HG03460 (cell line): ENCODE measurements around the gene ABHD2.

Experiments
- ATAC-seq: cut with Tn5 transposase; IDR thresholded peaks from one replicate; pipeline ENCODE4 v1.9.1; 2021; ENCODE audit not compliant: unreplicated experiment

ABHD2 gene

DNA sequence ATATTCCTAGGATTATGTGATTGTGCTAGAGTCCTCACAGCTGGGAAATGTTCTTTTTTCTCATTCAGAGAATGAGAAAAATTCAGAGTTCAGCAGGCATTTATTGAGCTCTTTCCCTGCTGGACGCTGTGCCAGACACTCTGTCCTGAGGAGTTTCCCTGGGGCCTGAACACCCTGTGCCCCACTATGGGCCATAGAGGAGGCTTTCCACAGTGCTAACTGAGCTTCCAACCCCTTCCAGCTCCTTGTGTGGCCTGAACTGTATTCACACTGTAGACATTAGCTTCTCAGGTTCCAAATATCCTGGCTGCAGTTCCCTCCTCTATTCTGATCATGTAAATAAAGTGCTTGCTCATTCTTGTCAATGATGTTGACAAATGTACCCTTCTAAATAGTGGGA, 10.0 kb downstream of the ABHD2 start:
- no peak for ATAC-seq

DNA sequence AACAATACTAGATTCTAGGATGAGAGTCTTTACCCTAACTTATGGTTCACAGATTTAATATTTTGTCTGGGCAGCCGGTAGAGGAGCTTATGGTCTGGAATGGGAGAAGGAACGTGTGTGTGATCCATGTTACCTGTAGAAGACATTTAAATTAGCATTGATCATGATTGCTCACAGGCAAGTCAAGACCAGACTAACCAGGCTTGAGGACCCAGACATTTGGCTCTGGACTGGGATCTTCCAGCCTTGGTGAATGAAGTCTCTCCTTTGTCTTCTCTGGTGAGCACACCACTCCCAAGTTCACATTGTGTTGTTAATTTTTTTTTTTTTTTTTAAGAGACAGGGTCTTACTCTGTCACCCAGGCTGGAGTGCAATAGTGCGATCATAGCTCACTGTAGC, 11.7 kb downstream of the ABHD2 start:
- ATAC-seq: no peak

DNA sequence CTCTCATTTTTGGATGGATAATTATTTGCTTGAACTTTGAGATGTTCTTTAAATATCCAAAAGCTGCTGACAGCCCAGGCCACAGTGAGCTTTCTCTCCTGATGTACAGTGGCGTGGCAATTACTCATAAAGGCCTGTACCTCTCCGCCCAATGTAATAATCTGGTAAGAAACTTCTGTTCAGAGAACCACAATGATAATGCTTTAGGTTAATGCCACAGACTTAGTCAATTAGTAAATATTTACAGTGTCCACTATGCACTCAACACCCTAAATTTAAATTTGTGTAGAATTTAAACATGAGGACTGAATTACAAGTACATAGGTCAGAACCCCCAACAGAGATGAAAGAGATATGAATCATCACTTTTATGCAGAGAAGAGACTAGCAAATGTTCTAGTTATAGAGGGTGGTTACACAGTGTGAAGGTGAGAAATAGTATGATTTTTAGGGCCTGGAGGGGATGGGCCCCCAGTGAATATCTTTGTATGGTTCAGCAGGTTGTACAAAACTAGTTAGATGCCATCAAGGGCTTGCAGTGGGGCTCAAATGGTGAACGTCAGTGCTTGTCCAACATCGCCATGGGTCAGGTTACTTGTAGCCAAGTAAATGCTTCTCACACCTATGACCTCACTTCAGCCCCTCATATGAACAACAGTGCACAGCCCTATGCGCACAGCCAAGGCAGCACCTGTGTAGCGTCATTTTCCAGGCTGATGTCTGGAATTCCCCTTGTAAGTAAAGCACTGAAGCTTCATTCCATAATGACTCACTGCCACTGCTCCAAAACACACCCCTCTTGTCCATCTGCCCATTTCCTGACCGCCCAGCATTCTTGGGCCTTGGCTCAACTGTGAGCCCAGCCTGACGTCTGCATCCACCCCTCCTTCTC, 13.3 kb downstream of the ABHD2 start:
- ATAC-seq: no peak

DNA sequence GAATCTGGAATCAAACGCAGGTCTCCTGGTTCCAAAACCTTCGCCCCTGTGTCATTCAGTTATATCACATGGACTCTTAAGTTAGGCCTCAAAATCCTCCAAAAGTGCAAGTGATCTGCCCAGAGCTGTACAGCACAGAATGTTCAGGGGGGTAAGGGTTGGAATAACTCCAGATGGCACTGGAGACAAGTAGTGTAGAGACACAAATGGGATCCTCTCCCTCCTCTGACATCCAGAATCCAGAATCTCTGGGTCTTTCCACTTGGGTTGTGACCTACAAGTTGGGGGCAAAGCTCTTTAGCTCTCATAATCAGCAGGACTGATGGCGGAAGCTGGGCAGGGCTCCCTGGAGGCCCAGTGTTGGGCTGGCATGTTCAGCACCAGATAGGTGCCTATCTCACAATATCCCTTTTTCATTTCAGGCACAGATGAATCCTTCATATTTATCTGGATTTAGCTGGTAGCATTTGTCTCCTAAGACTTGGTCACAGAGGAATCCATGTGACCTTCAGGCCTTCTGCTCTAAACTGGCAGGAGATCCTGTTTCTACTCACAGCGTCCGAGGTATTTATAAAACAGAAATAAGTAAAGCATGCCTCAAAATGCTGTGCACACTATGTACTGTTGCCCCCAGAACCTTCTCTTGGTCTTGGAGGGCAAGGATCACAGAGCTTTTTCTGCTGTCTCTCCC, 15.4 kb downstream of the ABHD2 start:
- ATAC-seq: no peak

DNA sequence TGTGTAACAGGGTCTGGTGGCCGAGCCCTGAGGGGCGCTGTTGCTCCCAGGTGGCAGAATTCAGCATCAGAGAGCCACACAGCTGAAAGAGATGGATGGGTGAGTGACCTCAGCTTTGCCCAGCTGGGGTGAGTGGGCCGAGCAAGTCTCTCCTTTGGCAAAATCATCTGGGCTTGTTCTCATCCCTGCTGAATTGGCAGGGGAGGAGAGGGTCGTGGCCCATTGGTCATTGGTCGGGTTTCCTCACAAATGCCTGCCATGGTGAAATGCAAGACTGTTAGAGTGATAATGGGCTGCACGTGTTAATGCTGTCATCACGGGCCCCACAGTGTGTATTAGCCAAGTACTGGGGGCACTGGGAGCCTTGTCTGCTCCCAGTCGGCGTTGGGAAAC, 15.9 kb downstream of the ABHD2 start:
- ATAC-seq: no peak

DNA sequence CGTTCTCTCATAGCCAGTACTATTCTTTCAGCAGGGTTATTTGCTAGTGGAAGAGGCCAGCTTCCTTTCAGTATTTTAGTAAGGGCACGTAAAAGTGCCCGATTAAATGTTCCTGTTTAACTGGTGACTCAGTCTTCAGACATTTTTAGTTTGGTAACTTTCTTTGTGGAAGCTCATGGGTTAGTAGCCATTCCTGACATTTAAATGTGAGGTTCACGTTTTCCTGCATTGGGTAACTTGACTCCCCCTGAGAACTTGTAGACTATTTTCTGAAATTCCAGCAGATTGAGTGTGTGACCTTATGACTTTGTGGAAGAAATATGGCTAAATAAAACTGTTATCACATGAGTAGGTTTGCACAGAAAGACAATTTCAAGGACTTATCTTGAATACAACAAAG, 16.9 kb downstream of the ABHD2 start:
- no peak for ATAC-seq

DNA sequence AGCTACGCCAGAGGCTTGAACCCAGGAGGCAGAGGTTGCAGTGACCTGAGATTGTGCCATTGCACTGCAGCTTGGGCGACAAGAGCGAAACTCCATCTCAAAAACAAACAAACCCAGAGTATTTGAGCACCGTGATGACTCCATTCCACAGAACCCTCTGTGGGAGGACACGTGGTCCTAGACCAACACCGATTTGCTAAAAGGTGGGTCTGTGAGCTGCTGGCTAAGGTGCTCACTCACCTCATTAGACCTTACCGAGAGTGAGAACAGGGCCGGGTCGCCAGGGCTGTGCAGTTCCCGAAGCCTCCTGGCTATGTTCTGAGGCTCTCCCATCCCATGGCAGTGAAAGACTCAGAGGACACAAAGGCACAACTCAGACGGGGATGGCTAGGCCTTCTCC, 17.9 kb downstream of the ABHD2 start:
- ATAC-seq: no peak

DNA sequence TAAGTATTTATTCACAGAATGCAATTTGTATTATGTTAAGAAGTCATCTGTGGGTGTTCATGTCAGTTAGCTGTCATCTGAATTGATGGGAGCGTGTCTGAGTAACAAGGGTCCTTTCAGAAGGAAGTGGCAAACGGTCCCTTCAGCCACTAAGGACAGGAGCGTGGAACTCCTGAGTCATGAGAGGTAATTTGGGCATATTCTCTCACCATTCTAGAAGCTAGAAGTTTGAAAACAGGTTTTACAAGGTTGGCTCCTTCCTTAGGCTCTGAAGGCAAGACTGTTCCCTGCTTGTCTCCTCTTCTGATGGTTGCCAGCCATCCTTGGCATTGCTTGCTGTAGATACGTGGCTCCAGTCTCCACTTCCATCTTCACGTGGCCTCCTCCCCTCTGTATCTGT, 19.7 kb downstream of the ABHD2 start:
- ATAC-seq: no peak

DNA sequence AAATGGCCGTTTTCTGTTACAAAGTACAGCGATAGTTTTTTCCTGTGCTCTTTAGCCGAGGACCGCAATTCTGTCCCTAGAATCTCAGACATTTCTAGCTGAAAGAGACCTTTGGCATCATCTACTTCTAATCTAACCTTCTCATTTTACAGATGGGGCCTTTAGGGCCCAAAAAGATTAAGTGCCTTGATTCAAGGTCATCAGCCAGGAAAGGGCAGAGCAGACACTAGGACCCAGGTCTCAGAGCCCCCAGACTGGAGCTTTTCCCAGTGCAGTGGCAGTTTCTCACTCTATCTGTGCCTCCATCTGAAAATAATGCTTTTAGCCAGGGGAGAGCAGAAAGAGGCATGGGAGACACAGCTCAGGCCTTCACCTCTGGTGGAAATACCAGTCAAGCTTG, 20.6 kb downstream of the ABHD2 start:
- ATAC-seq: no peak

DNA sequence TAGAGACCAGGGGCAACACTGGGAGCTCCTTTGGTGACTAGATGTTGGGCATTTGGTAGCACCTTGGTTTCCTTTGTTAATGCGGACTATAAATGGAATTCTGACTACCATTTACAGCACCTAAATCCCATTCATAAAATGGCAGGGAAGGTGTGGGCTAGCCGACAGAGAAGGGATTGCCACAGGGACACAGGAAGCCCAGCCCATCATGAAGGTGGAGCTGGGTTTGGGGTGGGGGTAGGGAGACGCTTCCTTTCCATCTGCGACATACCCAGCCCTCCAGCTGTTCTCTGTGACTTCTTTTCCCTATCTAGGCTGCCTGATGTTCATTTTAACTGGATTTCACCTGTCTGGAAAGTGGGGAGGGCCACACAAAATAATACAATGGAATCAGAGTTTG, 21.0 kb downstream of the ABHD2 start:
- no peak for ATAC-seq

DNA sequence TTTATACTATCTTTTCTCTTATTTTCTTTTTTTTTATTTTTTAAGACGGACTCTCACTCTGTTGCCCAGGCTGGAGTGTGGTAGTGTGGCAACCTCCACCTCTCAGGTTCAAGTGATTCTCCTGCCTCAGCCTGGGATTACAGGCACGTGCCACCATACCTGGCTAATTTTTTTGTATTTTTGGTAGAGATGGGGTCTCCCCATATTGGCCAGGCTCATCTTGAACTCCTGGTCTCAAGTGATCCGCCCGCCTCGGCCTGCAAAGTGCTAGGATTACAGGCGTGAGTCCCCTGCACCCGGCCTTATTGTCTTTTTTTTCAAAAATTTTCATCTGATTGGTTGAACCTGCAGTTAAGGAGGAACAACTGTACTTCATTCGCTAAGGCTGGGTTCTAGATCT, 21.8 kb downstream of the ABHD2 start:
- no peak for ATAC-seq

DNA sequence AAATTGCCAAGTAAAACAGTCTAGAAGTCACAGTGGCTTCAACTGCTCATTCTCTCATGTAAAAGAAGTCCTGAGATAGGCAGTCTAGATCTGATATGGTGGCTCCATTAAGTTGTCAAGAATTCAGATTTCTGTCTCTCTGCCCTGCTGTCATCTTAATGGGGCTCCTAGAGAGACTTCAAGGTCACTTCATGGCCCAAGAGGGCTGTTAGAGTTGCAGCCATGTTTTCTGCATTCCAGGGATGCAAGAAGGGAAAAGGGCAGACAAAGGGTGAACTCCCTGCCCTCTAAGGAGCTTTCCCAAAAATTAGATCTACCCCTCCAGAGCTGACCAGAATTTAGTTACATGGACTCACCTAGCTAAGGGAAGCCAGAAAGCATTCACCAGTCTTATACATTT, 23.1 kb downstream of the ABHD2 start:
- no peak for ATAC-seq

DNA sequence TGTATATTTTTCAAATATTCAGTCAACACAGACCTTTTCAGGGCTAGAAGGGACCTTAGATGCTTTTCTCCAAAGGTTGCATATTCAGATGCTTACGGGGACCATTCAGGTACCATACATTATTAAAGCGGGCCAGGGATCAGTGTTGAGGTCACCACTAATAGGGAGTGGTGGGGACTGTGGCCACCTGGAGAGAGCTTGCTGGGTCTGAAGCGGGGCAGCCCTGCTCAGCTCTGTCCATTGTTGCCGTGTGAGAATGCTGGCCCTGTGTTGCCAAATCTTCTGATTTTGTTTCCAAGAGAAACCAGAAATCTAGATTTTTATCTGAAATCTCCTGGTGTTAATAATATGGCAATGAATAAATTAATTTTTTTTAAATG, 23.7 kb downstream of the ABHD2 start:
- ATAC-seq: no peak

DNA sequence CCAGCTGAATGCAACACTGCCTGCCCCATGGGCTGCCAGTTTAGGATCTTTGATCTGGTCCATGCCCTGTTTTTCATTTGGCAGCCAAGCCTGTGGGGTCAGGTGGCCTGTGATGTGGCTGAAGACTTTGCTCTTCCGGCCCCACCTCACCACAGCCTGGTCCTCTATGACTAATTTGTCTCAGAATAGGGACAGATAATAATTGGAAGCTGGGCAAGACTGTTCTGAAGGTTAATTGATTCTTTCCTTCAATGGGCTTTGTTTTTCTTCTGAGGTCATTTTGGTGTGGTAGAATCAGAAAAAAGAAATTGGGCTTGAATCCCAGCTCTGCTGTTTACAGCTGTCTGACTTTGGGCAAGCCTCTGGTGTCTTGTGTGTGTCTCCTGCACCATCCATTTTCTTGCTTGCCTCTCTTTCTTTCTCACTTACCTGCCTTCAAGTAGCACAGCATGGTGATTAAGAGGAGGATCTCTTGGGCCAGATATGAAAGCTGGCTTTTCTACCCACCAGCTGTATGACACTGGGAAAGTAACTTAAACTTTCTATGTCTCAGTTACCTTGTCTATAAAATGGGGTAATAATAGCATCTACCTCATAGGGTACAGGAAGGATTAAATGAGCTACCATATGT, 24.2 kb downstream of the ABHD2 start:
- peak; percentile 85 for ATAC-seq

DNA sequence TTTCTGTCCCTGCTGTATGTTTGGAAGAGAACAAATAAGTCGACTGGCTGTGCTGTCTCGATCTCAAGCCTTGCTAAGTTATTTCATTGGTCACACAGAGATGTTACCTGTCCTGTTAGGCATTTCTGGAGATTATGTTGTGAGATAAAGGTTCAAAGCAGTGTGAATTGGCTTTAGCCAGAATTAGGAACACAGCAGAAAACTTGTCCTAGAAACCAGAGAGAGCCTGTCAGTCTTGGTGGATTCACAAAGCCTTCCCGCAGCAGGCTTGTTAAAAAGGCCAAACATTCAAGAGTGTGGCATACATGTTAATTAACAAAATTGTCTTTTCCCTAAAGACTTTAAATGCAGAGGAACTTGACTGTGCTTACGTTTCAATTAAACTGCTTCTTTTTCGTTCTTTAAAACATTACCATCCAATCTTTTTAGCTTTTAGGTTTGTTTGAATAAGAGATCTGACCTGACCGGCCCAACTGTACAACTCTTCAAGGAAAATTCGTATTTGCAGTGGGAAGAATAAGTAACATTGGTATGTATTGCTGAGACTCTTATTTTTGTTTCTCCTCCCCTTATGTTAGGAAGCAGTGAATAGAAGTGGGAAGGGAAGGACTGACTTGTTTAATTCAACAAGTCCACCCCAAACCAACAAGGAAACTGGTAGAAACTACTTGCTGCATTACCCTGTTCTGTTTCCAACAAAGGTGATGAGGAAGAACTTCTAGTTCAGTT, 25.2 kb downstream of the ABHD2 start:
- no peak for ATAC-seq

DNA sequence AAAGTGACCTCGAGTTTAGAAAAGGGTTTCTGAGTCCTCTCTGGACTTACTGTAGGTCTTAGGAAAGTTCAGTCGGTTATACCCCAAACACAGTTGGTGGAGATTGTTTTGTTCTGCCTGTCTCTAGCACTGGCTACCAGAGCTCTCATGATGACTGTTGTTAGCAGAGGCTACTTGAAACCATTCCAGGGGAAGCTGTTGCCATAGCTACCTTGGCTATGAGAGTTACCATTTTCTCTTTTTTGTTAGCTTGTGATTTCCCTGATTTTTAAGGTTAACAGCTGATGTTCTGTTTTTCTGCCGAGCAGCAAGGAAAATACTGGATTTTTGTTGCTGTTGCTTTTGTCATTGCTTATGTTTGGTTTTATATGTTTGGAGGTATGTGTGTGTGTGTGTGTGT, 26.7 kb downstream of the ABHD2 start:
- ATAC-seq: no peak

DNA sequence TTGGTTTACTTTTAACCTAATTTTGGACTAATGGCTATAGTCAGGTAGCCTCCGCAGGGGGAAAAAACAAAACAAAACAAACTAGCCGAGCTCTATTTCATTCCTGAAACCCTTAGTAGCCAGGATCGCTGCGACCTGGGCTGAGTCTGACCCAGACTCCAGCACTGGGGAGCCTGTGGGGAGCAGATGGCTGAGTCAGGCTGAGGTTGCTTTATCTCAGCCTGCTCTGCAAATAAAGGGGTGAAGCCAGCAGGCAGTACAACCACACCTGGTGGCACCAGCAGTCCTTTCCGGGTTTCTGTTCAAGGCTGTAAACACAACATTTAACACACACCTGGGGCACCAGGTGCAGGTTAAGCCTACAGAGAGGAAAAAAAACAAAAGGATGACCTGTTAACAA, 27.3 kb downstream of the ABHD2 start:
- no peak for ATAC-seq

DNA sequence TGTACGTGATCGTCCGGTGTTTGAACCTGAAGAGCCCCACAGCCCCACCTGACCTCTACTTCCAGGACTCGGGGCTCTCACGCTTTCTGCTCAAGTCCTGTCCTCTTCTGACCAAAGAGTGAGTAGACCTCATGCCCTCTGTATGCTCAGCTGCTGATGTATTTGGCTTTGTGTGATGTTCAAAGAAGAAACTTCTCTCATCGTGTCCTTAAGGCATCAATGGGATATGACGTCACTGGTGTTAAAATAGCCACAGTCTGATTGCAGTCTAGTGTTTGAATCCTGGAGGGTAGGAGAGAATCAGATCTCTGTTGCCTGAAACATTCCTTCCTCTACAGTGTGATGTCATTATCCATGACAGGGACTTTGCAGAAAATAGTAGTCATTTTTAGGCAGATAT, 28.1 kb downstream of the ABHD2 start:
- ATAC-seq: no peak

DNA sequence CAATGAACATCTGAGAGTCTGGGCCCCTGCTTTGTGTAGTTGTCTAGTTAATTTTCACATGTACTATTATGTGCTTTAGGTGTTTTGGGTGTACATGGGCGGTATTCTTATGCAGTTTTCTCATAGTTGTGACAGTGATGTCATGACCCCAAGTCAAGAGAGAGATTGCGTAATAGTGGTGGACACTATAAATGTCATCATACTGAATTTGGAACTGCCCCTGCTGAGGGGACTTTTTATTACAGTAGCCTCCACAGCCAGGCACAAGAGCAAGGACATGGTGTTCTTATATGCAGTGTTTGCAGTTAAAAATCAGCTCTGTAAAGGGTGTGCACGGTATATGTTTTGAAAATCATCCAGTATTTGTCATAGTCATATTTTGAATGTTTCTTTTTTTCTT, 29.5 kb downstream of the ABHD2 start:
- no peak for ATAC-seq

DNA sequence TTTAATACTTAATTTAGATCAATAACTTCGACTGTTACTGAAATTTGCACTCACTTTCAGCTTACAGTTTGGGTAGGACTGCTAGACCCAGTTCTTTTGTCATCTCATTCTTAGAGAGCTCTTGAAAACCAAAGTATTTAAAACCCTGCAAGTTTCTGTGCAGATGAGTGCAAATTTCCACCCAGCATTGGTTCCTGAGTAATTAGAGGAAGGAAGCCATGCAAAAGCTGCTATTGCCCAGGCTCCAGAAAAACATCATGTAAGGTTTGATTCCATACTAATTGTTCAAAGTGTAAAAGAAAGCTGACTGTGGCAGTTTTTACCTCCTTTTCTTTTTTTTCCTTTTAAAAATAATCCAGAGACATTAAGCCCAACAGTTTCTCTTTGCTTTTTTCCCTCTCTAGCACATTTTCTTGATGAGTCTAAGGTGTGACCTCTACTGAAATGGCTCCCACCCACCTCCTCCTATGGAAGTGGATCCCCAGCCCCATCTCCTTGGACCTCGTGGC, 30.3 kb downstream of the ABHD2 start:
- no peak for ATAC-seq
